SK-N-SH (cell line): ENCODE results near the gene ZRANB3.

Experiments
- CHD2 ChIP-seq: fragments of 150-350 bp; IDR thresholded peaks from 2 replicates; pipeline ENCODE4 v1.6.1; 2018; ENCODE audit warnings: low read length; ENCODE audit not compliant: partially characterized antibody
- CTCF ChIP-seq: fragments of 200-600 bp; sonication (generic); IDR thresholded peaks from 2 replicates; pipeline ENCODE4 v1.6.1; 2017; ENCODE audit warnings: antibody characterized with exemption, mild to moderate bottlenecking, moderate library complexity
- EP300 ChIP-seq, 2 experiments: IDR thresholded peaks; 2 replicates each; pipeline versions ENCODE4 v1.4.0 to v1.6.1; 2012; ENCODE audit warnings: borderline replicate concordance in 1 of 2, low read depth in 1 of 2, low read length in 1 of 2
- GABPA ChIP-seq: IDR thresholded peaks from 2 replicates; pipeline ENCODE4 v1.4.0; 2012; ENCODE audit warnings: low read depth, mild to moderate bottlenecking
- MXI1 ChIP-seq: IDR thresholded peaks from 2 replicates; pipeline ENCODE4 v1.6.1; 2012; ENCODE audit warnings: mild to moderate bottlenecking, low read depth, low read length, improper control_type of control experiment
- NRF1 ChIP-seq: IDR thresholded peaks from 2 replicates; pipeline ENCODE4 v1.6.1; 2012; ENCODE audit warnings: low read depth, mild to moderate bottlenecking, low read length
- PBX3 ChIP-seq: IDR thresholded peaks from 2 replicates; pipeline ENCODE4; 2012
- RAD21 ChIP-seq: IDR thresholded peaks from 2 replicates; pipeline ENCODE4 v1.6.1; 2012; ENCODE audit warnings: mild to moderate bottlenecking, low read length
- ZBTB33 ChIP-seq: IDR thresholded peaks from 2 replicates; pipeline ENCODE4 v1.4.0; 2012; ENCODE audit warnings: low read depth, borderline replicate concordance

GRCh38 chr2:135162377-135162776 lies 368.6 kb downstream of the ZRANB3 start:
- TF ChIP-seq RAD21 (no peak), CHD2 (no peak), CTCF (no peak), EP300 (IDR thresholded peaks at IDR 0.05; ENCODE audit: borderline replicate concordance in 1 of 2, low read depth in 1 of 2, low read length in 1 of 2) (no peak), PBX3 (no peak), GABPA (no peak), ZBTB33 (no peak), NRF1 (no peak), MXI1 (no peak)
